Measurements from ENCODE around the gene EHMT2.

DNA sequence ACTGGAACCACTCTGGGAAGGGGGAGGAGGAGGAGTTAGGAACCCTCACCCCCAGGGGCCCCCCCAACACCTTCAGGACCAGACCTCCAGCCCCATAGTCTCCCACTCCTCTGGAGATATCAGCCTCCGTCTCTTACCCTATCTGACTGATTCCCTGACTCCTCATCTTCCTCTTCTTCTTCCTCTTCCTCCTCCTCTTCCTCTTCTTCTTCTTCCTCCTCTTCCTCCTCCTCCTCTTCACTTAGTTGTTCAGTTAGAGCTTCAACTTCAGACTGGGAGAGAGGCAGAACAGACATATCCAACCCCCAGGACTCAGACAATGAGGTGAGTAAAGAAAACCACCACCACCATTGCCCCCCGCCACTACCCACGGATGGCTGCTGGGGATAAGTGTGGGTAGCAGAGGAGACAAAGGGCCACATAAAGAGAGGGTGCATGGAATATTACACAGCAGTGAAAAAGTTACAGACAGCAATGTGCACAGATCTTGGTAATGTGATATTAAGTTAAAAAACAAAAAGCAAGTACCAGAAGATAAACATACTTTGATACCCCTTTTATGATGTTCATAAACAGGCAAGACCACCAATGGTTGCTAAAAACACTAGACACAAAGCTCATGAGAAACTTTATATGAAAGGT lies 8.0 kb downstream of the EHMT2 start:
- no peak for TF ChIP-seq CTCF (IDR thresholded peaks at IDR 0.05)
- no peak for TF ChIP-seq POLR2A (IDR thresholded peaks at IDR 0.05)
